ENCODE data around the gene ADGRL1.
"Not testable (repeated sequence)": the region's sequence is repeated elsewhere in the genome, so short reads cannot be mapped to it uniquely, and the experiment has no call there.

The ADGRL1 gene

DNA sequence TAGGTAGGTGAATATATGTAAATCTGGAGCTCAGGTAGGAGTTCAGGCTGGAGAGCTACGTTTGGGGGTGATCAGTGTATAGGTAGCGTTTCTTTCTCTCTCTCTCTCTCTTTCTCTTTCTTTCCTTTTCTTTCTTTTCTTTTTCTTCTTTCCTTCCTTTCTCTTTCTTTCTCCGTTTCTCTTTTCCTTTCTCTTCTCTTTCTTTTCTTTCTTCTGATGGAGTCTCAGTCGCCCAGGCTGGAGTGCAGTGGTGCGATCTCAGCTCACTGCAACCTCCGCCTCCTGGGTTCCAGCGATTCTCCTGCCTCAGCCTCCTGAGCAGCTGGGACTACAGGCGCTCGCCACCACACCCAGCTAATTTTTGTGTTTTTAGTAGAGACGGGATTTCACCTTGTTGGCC, 59.8 kb downstream of the ADGRL1 start:
- FAIRE-seq; DNase-seq (ENCODE audit: insufficient read length, low spot score): not testable (repeated sequence)

DNA sequence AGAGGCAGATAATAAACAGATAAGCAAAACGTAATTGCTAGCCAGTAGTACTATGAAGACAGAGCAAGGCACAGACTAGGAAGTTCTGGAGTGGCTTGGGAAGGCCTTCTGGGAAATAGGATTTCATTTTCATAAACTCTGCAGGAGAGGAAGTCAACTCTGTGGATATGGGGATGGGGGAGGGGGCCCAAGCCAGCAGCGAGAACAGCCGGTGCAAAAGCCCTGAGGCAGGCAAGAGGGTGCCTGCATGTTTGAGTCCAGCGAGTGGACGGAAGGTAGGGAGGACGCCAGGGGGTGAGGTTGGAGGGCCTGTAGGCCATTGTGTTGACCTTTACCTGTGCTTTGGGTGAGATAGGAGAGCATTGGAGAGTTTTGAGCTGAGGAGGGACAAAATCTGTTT, 60.6 kb downstream of the ADGRL1 start:
- FAIRE-seq (no peak), DNase-seq (ENCODE audit: insufficient read length, low spot score) (no peak)

DNA sequence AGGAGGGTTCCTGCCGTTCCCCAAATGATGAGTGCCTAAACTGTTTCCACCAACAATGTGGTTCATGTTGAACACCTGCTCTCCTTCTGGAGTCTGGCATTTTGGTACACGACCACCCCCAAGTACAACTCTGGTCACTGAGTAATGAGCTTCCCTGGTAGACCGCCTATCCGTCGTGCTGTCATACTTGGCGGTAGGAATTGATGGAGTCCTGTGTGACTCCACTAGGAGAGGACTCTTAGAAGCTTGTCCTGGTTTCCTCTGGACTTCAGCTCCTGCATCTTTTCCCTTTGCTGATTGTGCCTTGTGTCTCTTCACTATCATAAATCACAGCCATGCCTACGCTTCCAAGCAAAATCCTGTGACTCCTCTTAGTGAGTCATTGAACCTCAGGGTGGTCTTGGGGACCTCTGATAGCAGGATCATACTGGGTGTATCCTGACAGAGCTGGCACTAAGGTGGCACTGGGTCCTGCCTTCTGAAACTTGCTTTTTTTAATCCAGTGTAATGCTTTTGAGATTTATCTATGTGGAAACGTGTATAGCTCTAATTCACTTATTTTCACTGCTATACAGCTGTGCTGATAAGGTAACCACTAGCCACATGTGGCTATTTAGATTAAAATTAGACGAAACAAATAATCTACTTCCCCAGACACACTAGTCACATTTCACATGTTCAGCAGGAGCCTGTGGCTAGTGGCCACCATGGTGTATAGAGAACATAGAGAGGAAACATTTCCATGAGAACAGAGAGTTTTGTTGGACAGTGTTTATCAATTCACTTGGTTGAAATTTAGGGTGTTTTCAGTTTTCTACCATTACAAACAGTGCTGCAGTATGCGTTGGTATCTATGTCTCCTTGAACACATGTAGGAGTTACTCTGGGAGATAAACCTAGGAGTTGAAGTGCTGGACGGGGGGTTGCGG, 63.4 kb downstream of the ADGRL1 start:
- FAIRE-seq (no peak), DNase-seq (ENCODE audit: insufficient read length, low spot score) (no peak)

DNA sequence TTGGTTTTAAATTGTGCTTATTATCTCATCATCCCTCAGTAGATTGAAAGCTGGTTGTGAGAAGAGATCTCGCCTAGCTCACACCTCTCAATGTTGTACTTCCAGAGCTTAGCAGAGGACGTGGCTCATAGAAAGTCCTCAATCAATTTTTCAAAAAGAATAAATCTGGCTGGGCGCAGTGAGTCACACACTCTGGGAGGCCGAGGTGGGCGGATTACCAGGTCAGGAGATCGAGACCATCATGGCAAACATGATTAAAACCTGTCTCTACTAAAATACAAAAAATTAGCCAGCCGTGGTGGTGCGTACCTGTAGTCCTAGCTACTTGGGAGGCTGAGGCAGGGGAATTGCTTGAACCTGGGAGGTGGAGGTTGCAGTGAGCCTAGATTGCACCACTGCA, 64.9 kb downstream of the ADGRL1 start:
- FAIRE-seq (no peak), DNase-seq (ENCODE audit: insufficient read length, low spot score) (no peak)

DNA sequence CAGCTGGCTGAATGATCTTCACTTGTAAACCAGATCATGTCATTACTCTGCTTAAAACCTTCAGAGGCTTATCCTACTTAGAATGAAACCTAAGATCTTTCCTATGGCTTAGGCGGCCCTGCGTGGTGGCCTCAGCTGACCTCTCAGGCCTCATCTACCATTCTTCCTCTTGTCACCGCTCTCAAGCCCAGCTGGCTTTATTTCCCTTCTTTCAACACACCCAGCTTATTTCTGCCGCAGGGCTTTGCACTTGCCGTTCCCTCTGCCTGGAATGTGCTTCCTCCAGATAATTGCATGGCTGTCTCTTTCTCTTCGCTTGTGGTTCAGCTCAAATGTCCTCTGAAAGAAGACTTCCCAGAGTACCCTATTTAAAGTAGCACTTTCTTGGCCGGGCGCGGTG, 66.0 kb downstream of the ADGRL1 start:
- no peak for DNase-seq (ENCODE audit: insufficient read length, low spot score)
- FAIRE-seq = no peak

DNA sequence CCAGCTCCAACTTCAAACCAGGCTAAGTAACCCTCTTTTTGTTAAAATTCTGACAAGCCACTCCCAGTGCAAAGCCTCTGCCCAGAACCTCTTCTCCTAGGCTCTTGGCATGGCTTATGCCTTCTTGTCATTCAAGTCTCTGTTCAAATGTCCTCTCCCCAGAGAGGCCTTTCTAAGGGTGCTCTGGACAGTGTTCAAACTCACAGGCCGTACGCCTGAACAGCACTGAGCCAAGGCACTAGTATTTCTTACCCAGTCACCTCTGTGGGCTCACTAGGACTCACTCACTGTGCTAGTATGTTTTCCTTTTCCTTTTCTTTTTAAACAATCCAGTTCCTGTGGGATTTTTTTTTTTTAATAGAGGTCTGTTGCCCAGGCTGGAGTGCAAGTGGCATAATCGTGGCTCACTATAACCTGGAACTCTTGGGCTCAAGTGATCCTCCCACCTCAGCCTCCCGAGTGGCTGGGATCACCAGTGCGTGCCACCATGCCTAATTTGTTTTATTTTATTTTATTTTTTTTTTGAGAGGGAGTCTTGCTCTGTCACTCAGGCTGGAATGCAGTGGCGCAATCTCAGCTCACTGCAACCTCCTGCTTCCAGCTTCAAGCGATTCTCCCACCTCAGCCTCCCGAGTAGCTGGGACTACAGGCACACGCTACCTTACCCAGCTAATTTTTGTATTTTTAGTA, 67.2 kb downstream of the ADGRL1 start:
- DNase-seq (ENCODE audit: insufficient read length, low spot score) (no peak), FAIRE-seq (no peak)

DNA sequence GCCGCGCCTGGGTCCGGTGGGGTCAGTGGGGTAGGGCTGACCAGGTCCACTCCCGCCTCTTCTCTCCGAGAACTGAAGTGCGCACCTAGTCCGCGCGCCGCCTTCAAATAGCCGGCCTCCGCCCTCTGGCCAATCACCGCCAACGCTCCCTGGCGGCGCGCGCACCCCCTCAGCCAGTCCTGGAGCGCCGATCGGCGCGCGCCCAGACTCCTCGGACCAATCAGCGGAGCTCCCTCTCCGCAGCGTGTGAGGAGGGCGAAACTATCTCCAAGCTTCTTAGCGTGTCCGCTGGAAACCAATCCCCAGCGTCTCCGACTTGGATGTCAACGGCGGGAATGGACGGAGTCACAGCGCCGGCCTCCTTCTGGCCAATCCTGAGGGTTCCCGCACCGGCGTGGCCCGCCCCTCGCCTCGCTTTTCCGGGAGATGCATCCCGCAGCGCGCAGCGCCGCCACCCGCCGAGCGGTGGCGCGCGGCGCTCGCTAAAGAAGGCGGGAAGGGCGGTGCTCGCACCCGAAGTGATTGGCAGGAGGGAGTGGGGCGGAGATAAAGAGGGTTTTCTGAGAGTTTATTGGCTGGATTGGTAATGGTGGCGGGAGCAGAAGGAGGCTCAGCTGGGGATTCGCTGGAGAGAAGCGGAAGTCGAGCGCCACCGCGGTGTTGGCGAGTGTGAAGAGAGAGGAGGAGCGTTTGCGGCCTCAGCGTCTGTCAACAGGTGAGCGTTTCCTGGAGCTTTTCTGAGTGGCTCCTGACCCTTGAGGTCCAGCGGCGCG, 69.3 kb downstream of the ADGRL1 start, which contains the start of gene ASF1B:
ASF1B (minus strand) TSS at position 81 of the 773 bp plus-strand sequence. CDS start 133 bp downstream, outside the sequence.
- peak; percentile 95 for FAIRE-seq
- peak; percentile 92 for DNase-seq (ENCODE audit: insufficient read length, low spot score)

DNA sequence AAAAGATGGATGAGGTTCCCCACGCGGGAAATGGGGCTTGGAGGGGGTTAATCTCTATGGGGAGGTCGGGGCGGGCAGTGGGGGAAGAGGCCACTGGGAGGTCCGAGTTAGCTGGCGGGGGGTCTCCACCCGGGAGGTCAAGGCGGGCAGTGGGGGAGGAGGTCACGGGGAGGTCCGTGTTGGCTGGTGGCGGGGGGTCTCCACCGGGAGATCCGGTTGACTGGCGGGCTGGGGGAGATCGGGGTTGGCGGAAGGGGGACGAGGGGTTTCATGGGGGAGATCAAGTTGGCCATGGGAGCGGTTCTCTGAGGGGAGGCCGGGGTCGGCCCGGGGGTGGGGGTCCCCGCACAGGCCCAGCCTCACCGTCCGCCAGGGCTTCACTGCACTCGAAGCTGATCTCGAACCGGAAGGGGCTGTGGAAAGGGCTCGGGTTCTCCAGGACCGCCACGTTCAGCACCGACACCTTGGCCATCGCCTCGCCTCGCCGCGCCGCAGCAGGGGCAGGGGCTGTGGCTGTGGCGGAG, 69.9 kb downstream of the ADGRL1 start:
- no peak for FAIRE-seq

DNA sequence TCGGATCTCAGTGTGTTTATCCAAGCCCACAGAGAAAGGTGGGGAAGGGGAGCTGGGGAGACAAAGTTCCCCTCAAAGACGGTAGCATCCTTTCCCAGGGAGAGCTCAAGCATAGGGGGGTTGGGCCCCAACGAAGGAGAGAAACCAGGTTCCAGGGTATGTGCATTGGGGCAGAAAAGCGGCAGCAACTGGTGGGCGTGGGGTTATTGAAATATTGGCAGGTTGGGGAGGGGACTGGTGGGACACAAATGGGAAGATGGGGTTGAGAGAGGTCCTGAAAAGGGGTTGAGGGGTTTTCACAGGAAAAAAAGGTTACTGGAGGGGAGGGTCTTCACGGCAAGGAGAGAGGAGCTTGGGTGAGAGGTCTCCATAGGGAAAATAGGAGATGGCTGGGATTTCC, 70.6 kb downstream of the ADGRL1 start:
- no peak for FAIRE-seq
- no peak for DNase-seq (ENCODE audit: insufficient read length, low spot score)

More for the DNA sequence above, 69.9 kb downstream of the ADGRL1 start:
- DNase-seq (ENCODE audit: insufficient read length, low spot score) = no peak

DNA sequence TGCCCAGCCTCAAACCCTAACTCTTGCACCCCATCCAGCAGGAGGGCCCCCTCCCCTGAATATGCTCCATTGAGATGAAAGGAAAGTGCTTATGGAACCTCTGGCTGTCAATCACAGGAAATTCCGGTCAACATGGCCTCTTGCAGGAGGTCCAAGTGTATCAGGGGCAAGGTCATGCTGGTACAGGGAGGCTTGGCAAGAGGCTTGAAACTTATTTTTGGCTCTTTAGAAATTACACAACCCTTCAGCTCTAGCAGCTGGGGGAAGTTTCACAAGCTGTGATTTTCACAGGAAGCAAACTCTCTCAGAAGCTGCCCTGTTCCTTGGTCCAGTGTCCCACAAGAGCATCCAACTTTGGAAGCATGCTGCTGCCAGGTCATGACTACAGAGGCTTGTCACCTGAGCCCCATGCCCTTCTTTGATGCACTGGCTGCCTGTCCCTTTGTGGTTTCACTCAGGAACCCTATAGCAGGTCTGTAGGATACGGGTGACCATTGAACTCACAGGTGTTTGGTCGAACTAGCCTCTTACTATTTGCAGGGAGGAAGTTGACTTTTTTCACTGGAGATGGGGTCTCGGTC, 78.0 kb downstream of the ADGRL1 start:
- DNase-seq (ENCODE audit: insufficient read length, low spot score) (no peak), FAIRE-seq (peak; percentile 31)

DNA sequence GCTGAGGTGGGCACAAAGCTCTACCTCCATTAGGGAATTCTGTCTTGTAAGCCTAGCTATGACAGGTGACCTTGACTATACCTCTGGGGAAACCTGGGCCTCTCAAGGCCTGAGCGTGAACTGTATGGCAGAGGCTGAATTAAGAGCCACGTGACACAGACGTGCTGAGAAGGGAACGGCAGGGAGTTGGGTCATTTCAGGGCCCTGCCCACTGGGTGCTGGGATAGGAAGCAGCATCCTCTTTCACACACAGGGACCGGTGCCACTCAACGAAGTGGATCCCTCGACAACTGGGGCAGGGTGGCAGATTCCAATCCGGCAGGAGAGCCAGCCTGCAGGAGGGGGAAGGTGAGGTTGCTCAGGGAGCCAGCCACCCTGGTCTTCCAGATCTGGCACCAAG, 78.8 kb downstream of the ADGRL1 start:
- FAIRE-seq (no peak), DNase-seq (ENCODE audit: insufficient read length, low spot score) (no peak)

DNA sequence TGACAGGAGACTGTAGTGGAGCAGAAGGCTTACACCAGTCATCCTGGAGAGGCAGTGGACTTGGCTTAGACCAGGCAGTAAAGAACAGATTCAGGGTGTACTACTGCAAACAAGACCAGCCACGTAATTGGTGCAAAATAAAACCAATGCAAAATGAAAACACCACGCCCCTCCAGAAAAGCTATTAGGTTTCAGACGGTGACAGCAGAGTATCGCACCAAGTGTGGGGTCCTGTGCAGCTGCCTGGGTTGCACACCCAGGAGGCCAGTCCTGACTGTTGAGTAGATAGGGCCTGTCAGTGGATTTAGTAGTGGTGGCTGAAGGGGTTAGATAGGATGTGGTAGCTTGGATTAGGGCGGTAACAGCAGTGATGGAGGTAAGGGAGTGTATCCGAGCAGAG, 83.0 kb downstream of the ADGRL1 start:
- FAIRE-seq (no peak), DNase-seq (ENCODE audit: insufficient read length, low spot score) (no peak)

DNA sequence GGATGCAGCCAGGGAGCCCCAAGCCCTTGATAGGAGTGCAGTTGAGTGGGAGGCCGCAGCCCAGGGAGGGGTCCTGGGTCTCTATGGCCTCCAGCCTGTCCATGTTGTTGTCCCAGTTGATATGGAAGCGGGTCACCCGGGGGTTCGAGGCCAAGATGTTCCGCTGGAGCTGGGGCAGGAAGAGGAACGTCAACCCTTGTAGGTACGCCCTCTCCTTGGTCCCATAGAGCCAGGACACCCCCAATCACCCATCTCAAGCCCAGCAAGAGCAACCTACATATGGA, 85.5 kb downstream of the ADGRL1 start:
- no peak for FAIRE-seq

DNA sequence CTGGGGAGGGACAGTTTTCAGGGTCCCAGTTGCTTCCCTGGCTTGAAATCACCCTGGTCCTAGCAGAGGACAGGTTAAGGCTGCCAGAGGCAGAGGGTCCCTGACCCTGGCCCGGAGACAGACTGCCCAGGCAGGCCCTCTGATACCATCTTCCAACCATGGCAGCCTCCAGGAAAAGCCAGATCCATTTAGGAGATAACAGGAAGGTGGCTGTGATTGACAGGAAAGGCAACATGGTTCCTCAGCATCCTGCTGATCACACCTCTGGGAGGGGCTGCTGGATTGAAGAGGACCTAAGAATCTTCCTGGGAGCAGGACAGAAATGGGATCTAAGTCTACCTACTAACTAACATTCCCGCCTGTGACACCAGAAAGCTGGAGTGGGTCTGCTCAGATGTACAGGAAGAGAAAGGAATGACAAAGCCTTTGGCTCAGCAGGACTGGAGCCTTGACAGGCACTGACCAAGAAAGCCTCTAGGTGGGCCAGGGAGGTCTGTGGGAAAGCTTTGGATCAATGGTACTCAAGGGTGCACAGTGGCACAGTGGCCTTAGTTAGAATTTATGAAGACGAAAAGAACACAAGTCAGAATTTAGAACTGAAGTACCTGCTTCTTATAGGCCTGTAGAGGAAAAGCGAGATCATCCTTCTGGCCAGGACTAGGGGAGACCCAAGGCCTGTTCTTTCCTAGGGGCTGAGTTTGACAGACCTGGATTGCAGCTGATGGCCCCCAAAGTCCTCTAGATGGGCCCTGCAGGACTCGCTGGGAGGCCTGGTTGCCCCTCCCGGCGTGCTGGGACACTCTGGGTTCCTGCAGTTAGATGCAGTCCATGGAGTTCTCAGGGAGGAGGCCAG, 86.1 kb downstream of the ADGRL1 start:
- no peak for DNase-seq (ENCODE audit: insufficient read length, low spot score)
- no peak for FAIRE-seq

More for the DNA sequence above, 85.5 kb downstream of the ADGRL1 start:
- no peak for DNase-seq (ENCODE audit: insufficient read length, low spot score)

DNA sequence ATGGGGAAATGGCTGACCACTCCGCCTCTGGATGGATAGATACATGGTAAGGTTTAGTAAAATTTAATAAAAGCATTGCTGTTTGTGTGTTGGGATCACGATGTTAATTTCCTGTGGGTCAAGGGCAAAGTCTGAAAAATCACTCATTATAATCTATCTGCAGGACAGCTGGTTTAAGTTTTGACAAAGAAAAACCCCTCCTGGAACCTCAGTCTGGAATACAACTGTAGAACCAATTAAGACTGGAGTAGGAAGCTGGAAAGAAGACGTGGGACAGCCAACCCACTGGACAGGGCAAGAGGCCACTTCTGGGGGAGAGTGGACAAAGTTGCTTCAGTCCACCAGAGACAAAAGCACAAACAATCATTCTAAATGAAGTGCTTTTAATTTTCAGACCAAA, 86.8 kb downstream of the ADGRL1 start:
- FAIRE-seq = no peak
- no peak for DNase-seq (ENCODE audit: insufficient read length, low spot score)

DNA sequence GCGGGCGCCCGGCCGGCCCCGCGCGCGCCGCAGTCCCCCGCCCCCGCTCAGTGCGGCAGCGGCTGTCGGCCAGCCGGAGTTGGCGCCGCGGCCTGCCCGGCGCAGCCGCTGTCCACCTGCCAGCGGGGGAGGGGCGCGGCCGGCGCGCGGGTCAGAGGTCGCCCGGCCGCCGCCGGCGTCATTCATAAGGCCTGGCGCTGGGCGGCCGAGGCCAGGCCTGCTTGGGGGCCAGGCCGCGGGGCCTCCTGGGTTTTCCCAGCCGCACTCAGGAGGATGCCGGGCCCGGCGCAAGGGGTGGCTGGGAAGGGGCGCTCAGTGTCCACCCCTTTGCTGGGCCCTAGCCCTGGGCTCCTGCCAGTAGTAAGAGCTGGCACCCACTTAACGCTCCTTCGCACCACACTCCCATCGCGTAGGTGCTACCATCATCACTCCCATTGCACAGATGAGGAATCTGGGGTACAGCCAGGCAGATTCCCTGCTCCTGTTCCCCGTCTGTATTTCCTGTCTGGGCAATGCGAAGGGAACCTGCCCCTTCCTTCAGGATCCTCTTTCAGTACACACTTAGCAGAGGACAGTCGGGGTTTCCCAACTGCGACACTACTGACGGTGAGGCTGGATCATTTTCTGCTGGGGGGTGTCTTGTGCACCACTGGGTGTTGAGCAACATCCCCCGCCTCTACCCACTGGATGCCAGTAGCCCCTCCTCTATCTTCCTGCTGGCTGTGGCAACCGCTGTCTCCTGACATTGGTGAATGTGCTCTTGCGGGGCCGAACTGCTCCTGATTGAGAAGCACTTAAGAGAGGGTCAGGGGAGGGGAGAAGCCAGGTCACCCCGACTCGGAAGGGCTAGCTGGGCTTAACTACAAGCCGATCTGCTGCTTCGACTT, 87.6 kb downstream of the ADGRL1 start:
- DNase-seq (ENCODE audit: insufficient read length, low spot score) = no peak
- peak; percentile 48 for FAIRE-seq

DNA sequence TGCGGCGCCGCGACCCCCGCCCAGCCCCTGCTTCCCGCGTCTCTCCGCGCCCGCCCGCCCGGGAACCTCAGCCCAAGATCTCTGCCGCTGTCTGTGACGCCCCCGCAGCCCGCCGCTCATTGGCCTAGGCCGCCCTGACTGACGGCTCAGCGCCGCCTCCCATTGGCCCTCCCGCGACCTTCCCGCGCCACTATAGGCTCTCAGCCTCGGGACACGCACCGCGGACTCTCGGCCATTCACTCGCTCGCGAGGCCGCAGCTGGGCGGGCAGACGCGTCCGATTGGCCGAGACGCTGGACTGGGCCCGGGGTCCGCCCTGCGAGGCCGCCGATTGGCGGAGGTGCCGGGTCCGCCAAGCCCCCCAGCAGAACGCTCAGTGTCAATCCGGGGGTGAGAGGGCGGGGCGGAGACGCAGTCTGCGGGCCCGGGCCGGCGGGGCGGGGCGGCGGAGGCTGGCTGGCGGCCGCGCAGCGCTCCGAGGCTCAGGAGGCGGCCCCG, 88.3 kb downstream of the ADGRL1 start, which contains the start of gene PRKACA:
PRKACA (minus strand) TSS at position 95 of the 497 bp plus-strand sequence. CDS start 215 bp downstream, outside the sequence.
- DNase-seq (ENCODE audit: insufficient read length, low spot score) = peak; percentile 100
- peak; percentile 97 for FAIRE-seq

DNA sequence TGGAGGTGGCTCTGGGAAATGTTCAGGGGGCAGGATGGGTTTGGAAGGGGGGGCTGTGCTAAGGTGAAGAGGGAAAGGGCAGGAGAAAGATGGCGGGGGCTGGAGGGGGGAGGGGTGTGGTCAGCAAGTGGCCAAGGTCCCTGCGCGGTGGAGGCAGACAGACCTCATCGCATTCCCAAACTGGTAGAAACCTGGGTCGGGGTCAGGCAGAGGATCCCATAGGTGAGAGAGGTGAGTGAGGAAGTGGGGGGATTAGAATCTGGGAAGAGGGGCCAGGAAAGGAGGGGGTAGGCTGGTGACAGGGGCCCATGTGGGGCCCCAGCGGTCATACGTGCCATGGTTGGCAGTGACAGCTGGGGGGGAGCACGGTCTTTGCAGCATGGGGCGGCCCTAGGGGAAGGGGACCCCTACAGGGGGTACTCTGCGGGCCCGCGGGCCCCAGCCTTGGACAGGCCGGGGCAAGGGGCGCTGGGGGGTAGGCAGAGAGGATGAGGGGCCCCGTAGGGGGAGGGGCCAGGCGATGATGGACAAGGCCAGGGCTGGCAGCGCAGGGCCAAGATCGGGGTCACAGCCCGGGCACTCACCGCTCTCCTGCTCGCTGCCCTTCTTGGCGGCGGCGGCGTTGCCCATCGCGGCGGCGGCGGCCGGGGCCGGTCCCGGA, 88.9 kb downstream of the ADGRL1 start:
- no peak for DNase-seq (ENCODE audit: insufficient read length, low spot score)
- no peak for FAIRE-seq

Measured in GM19239 (cell line).